ENCODE results near the gene PSMB10.
"Not testable (repeated sequence)": the region's sequence is repeated elsewhere in the genome, so short reads cannot be mapped to it uniquely, and the experiment has no call there.

PSMB10 gene

GRCh38 chr16:67942200-67942509 lies 5.5 kb upstream of the PSMB10 start:
- peak; percentile 41 for DNase-seq (ENCODE audit: low read depth)

GRCh38 chr16:67941469-67942199 lies 5.0 kb upstream of the PSMB10 start:
- no peak for DNase-seq (ENCODE audit: low read depth)

DNA sequence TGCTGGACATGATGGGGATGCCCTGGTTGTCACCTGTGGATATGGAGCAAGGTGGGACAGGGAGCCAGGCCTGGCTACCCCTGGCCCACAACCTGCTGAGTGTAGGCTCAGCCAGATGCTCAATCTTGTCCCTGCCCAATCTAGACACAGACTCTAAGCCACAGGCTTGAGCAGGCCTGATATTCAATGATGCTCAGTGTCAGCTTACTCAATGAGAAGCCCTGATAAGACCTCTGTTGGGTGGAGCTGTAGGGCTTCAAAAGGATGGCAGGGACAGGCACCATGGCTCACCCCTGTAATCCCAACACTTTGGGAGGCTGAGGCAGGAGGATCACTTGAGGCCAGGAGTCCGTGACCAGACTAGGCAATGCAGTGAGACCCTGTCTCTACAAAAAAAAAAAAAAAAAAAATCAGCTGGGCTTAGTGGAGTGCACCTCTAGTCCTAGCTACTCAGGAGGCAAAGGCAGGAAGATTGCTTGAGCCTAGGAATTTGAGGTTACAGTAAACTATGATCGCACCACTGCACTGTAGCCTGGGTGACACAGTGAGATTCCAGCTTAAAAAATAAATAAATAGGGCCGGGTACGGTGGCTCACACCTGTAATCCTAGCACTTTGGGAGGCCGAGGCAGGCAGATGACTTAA lies 3.9 kb upstream of the PSMB10 start:
- DNase-seq (ENCODE audit: low read depth): no peak

- DNase-seq (ENCODE audit: low read depth): no peak
Measured at GRCh38 chr16:67939507-67940445, 3.1 kb upstream of the PSMB10 start.

- not testable (repeated sequence) for DNase-seq (ENCODE audit: low read depth)
Measured at GRCh38 chr16:67937713-67938112, 1.1 kb upstream of the PSMB10 start.

- no peak for DNase-seq (ENCODE audit: low read depth)
Measured at GRCh38 chr16:67936880-67937605, 393 bp upstream of the PSMB10 start.

DNA sequence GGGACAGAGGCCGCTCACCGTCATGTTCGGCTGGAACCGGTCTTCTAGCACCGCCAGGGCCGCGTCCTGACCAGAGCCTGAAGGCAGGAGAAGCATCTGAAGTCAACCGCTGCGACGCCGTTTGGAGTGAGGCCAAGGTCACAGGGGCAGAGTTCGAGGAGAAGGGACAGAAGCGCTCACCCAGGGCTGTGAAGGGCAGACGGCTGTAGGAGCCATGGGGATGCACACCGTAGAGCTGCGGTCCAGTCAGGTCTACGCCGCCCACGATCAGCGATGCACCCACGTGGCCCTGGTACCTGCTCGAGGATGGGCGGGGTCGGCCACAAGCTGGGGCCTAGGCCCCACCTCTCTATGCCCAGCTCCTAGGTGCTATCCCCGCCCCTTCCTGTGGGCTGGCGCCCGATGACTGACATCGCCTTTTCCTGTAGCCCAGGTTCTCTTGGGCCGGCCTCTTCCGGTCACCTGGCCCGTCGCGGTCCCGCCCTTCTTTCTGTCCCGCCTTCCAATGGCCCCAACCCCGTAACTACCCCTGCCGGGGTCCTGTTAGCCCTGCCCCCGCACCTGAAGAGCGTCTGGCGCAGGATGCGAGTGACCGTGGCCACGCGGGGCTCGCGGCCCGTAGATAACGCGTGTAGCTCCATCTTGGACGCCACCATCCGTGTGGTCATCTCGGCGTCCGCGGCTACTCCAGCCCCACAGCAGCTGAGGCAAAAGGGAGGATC lies 1.1 kb downstream of the PSMB10 start:
- peak; percentile 94 for DNase-seq (ENCODE audit: low read depth)

- no peak for DNase-seq (ENCODE audit: low read depth)
Measured at GRCh38 chr16:67935101-67935401, 1.6 kb downstream of the PSMB10 start.

- no peak for DNase-seq (ENCODE audit: low read depth)
Measured at GRCh38 chr16:67934306-67935100, 2.1 kb downstream of the PSMB10 start.

DNA sequence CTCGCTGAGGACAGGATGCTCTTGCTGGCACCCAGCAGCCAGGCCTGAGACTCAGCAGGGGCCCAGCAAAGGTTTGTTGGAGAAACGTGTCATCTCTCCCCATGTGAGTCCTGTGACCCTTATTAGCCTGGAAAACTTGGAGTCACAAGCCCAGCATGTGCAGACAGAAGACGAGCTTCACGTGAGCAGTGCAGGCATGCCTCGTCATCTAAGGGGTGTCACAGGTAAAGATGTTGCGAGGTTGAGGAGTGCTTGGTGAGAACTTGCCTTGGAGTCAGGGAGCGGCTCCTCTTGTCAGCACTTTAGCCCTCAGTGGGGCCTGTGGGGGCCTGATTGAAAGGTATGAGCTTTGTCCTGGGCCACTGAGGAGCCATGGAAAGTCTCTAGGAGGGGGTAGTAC lies 2.8 kb downstream of the PSMB10 start:
- no peak for DNase-seq (ENCODE audit: low read depth)

DNA sequence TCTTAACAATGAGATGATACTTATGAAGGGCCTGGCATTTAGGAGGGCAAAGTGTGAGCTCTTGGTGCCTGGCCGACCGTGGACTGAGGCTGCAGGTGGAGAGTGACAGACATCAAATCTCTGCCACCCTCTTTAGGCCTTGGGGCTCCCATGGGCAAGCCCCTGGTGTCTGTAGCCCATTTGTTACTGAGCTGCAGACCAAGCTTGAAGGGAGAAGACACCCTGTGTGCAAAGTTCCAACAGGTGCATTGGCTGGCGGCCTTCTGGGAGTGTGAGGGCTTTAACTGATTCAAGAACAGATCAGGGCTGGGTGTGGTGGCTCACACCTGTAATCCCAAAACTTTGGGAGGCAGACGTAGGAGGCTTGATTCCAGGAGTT lies 4.2 kb downstream of the PSMB10 start:
- no peak for DNase-seq (ENCODE audit: low read depth)

DNA sequence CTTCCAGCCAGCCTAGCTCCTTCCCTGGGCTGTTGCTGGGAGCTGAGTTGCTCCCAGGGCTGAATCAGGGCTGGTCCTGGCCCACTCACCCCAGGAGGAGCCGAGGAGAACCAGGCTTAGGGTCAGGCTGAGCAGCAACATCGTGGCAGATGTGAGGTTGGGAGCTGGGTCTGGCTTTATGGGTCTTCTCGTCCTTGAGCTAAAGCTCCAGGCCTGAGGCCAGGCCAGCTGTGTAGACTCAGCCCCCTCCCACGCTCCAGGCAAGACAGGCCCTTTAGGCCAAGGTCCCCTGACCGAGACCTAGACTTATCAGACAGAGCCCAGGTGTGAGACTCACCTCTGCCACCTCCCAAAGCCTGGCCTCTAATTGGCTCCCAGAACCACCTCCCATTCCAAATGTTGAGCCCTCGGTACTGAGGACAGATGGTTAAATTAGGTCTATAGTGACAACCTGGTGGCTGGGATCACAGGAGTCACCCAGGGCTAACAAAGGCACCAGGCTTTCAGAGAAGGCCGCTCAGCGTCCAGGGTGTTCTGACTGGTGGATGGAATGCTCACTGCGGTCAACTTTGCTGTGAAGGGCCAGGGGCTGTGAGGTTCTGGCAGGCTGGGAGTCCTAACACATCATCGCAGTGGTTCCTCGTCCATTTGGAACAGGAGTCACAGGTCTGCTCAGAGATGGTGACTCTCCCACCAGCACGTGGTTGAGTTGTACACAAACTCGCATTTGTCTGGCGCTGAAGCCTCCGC lies 4.8 kb downstream of the PSMB10 start, which contains the start of gene CTRL:
Gene CTRL, minus strand, starts transcription at position 151 of the 750 bp plus-strand sequence. Its CDS starts 10 bp downstream, at position 141.
- no peak for DNase-seq (ENCODE audit: low read depth)

GRCh38 chr16:67930678-67931211 lies 5.9 kb downstream of the PSMB10 start:
- no peak for DNase-seq (ENCODE audit: low read depth)

DNA sequence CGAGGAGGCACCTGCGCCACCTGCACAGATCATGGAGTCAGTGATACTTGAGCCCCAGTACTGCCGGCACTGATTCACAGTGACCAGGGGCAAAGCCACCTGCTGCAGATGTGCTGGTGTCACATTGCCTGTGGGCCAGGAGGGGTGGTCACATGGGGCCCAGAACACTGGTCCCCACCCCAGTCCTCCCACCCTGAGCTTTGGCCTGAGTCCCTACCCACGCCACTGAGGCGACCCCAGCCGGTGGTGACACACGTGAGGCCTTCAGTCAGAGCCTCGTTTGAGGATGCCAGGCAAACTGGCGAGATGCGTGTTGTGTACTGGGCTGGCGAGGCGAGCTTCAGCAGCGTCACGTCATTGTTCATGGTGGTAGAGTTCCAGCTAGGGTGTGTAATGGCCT lies 6.5 kb downstream of the PSMB10 start:
- no peak for DNase-seq (ENCODE audit: low read depth)

- DNase-seq (ENCODE audit: low read depth): peak; percentile 45
Measured at GRCh38 chr16:67928561-67929364, 7.9 kb downstream of the PSMB10 start.

DNA sequence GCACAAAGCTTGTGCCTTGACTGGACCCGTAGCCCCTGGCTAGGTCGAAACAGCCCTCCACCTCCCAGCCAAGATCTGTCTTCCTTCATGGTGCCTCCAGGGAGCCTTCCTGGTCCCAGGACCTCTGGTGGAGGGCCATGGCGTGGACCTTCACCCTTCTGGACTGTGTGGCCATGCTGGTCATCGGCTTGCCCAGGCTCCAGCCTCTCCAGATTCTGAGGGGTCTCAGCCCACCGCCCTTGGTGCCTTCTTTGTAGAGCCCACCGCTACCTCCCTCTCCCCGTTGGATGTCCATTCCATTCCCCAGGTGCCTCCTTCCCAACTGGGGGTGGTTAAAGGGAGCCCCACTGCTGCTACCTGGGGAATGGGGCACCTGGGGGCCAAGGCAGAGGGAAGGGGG lies 8.5 kb downstream of the PSMB10 start:
- DNase-seq (ENCODE audit: low read depth): no peak

DNA sequence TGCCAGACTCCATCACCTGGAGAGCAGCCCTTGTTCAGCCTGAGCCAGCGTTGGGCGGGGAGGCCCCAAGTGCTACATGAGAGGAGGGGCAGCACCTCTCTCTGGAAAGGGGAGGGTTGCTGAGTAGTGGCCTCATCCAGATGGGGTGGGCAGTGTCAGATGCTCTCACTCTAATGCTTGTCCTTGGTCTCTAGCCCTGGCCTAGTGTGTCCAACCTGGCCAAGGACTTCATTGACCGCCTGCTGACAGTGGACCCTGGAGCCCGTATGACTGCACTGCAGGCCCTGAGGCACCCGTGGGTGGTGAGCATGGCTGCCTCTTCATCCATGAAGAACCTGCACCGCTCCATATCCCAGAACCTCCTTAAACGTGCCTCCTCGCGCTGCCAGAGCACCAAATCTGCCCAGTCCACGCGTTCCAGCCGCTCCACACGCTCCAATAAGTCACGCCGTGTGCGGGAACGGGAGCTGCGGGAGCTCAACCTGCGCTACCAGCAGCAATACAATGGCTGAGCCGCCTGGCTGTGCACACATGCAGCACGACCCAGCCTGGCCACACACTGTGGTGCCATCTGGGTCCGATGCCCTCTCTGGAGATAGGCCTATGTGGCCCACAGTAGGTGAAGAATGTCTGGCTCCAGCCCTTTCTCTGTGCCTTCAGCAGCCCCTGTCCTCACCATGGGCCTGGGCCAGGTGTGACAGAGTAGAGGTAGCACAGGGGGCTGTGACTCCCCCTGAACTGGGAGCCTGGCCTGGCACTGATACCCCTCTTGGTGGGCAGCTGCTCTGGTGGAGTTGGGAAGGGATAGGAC lies 9.3 kb downstream of the PSMB10 start:
- DNase-seq (ENCODE audit: low read depth): no peak

DNA sequence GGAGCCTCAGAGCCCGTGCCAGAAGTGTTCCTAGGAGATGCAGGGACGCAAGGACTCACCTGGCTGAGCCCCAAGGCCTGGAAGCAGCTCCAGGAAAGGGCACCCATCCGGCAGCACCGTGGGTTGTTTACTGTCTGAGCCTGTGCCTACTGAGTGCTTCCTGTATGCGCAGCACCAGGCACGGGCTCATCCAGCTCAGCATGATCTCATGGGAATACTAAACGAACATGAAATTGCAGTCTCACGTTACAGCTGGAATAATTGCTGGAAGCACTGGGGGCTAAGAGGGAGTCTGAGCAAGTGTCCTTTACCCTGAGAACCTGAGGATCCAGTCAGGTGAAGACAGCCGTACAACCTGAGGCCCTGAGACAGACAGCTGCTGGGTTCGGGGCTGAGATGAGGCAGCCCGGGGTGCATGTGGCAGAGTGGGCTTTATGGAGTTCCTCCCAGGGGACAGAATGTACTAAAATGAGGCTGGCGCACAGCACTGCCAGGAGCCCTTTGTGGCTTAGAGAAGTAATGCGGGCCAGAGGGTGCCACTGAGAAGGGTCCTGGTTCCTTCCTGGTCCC lies 10.4 kb downstream of the PSMB10 start:
- DNase-seq (ENCODE audit: low read depth): peak; percentile 28
